ENCODE measurements around the gene EEF1AKMT3.
A peak's percentile ranks its signal among the peaks of the same experiment; 100 is the strongest.

Gene EEF1AKMT3

GRCh38 chr12:57751788-57752667 lies 20.4 kb upstream of the EEF1AKMT3 start, which contains the start of gene CDK4:
CDK4 (minus strand) TSS chr12:57752310; CDS start chr12:57751717, 593 bp downstream.
- peaks cover 40% of the 10 kb centered on the region in 2 donors for H3K4me1 ChIP-seq (ENCODE audit: control insufficient read depth in 2 of 2, insufficient read depth in 2 of 2, low read length in 2 of 2)

DNA sequence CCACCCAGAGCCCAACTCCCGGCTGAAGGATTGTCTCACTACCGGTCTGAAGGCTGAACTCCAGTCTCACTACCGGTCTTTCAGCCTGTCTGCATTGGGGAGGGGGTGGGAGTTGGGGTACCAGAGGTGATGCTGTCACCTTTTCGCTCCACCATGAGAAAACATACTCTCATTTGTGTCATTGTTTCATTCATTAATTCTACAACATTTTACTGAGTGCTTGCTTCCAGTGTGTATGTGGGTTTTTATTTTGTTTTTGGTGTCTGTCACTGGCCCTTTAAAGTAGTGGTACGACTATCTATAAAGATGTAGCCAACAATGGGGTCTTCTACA lies 19.8 kb upstream of the EEF1AKMT3 start:
- H3K27ac ChIP-seq (ENCODE audit: low read depth in 2 of 2, low read length in 2 of 2), result peak overlapping the region; percentile 59 to 64
- H3K9ac ChIP-seq (ENCODE audit: low read depth in 1 of 2, low read length in 2 of 2), result peak overlapping the region; percentile 61 to 88
- H3K36me3 ChIP-seq (ENCODE audit: control insufficient read depth in 2 of 2, insufficient read depth in 2 of 2, low read length in 2 of 2), result peaks cover 16 to 21% of the 10 kb centered on the region in 2 donors
- no peaks in the 10 kb centered on the region for H3K27me3 ChIP-seq (ENCODE audit: control insufficient read depth in 2 of 2, insufficient read depth in 2 of 2, low read length in 2 of 2)
- H3K4me3 ChIP-seq (ENCODE audit: low read length in 2 of 2), result peak overlapping the region; percentile 57 to 89
- peaks cover 40% of the 10 kb centered on the region in 2 donors for H3K4me1 ChIP-seq (ENCODE audit: control insufficient read depth in 2 of 2, insufficient read depth in 2 of 2, low read length in 2 of 2)
- no peaks in the 10 kb centered on the region for H3K9me3 ChIP-seq (ENCODE audit: control insufficient read depth in 2 of 2, low read length in 2 of 2)

More at GRCh38 chr12:57751788-57752667, 20.4 kb upstream of the EEF1AKMT3 start, which contains the start of gene CDK4:
- H3K27ac ChIP-seq (ENCODE audit: low read depth in 2 of 2, low read length in 2 of 2), result peak within 1 kb of the TSS; percentile 85 to 86
- H3K9me3 ChIP-seq (ENCODE audit: control insufficient read depth in 2 of 2, low read length in 2 of 2), result no peaks in the 10 kb centered on the region
- H3K27me3 ChIP-seq (ENCODE audit: control insufficient read depth in 2 of 2, insufficient read depth in 2 of 2, low read length in 2 of 2), result no peaks in the 10 kb centered on the region
- peak within 1 kb of the TSS; percentile 83 to 89 for H3K4me3 ChIP-seq (ENCODE audit: low read length in 2 of 2)
- peaks cover 22 to 26% of the 10 kb centered on the region in 2 donors for H3K36me3 ChIP-seq (ENCODE audit: control insufficient read depth in 2 of 2, insufficient read depth in 2 of 2, low read length in 2 of 2)
- H3K9ac ChIP-seq (ENCODE audit: low read depth in 1 of 2, low read length in 2 of 2), result peak within 1 kb of the TSS; percentile 88 to 89

GRCh38 chr12:57753756-57754337 lies 18.6 kb upstream of the EEF1AKMT3 start:
- no peaks in the 10 kb centered on the region for H3K27me3 ChIP-seq (ENCODE audit: control insufficient read depth in 2 of 2, insufficient read depth in 2 of 2, low read length in 2 of 2)
- H3K27ac ChIP-seq (ENCODE audit: low read depth in 2 of 2, low read length in 2 of 2), result peak overlapping the region; percentile 53 to 62
- no peak overlapping the region for H3K4me3 ChIP-seq (ENCODE audit: low read length in 2 of 2)
- peak overlapping the region; percentile 14 to 36 for H3K9ac ChIP-seq (ENCODE audit: low read depth in 1 of 2, low read length in 2 of 2)
- no peaks in the 10 kb centered on the region for H3K9me3 ChIP-seq (ENCODE audit: control insufficient read depth in 2 of 2, low read length in 2 of 2)
- H3K4me1 ChIP-seq (ENCODE audit: control insufficient read depth in 2 of 2, insufficient read depth in 2 of 2, low read length in 2 of 2), result peaks cover 40 to 42% of the 10 kb centered on the region in 2 donors
- H3K36me3 ChIP-seq (ENCODE audit: control insufficient read depth in 2 of 2, insufficient read depth in 2 of 2, low read length in 2 of 2), result peaks cover 15 to 25% of the 10 kb centered on the region in 2 donors

DNA sequence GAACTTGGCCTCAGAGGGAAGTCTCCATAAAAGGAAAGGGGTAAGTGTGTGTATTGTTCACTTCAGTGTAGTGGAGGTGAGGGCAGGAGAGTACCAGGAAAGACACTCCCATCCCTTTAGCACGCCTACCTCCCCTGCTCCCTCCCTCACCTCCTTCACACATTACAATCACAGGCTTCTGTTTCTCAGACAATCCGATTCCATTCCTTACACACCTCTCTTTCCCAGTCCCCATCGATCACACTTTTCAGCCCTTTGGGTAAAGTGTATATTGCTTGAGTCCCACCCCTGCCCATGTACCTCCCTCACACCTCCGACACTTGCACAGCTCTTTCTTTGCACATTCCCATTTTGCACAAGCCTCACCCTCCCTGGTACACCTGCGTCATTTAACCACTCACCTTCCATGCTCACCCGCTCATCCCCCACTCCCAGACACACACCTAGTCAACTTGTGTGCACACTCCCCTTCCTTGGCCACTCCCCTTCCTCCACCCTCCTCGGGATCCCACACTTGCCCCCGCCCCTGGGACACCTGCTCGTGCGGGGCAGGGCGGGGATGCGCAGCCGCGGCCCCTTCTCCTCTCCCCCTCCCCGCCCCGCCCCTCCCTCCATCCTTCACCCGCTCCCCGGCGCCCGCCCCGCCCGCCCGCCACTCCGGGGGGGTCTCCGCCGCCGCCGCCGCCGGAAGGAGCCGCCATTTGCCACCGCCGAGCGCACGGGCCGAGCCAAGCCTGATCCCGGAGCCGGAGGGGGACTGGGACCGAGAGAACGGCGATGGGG lies 17.8 kb upstream of the EEF1AKMT3 start, which contains the start of gene MARCHF9:
Gene MARCHF9 (plus strand): TSS at position 693 of the 783 bp plus-strand sequence. CDS start 426 bp downstream, outside the sequence.
- H3K4me1 ChIP-seq (ENCODE audit: control insufficient read depth in 2 of 2, insufficient read depth in 2 of 2, low read length in 2 of 2), result peaks cover 40 to 42% of the 10 kb centered on the region in 2 donors
- peaks cover 13 to 22% of the 10 kb centered on the region in 2 donors for H3K36me3 ChIP-seq (ENCODE audit: control insufficient read depth in 2 of 2, insufficient read depth in 2 of 2, low read length in 2 of 2)
- peak within 1 kb of the TSS; percentile 60 to 76 for H3K4me3 ChIP-seq (ENCODE audit: low read length in 2 of 2)
- H3K27ac ChIP-seq (ENCODE audit: low read depth in 2 of 2, low read length in 2 of 2), result peak within 1 kb of the TSS; percentile 53 to 72
- H3K27me3 ChIP-seq (ENCODE audit: control insufficient read depth in 2 of 2, insufficient read depth in 2 of 2, low read length in 2 of 2), result no peaks in the 10 kb centered on the region
- H3K9ac ChIP-seq (ENCODE audit: low read depth in 1 of 2, low read length in 2 of 2), result peak within 1 kb of the TSS; percentile 63 to 78
- no peaks in the 10 kb centered on the region for H3K9me3 ChIP-seq (ENCODE audit: control insufficient read depth in 2 of 2, low read length in 2 of 2)

- Histone ChIP-seq H3K9me3 (ENCODE audit: control insufficient read depth in 2 of 2, low read length in 2 of 2) (no peaks in the 10 kb centered on the region), H3K9ac (ENCODE audit: low read depth in 1 of 2, low read length in 2 of 2) (no peak overlapping the region), H3K27ac (ENCODE audit: low read depth in 2 of 2, low read length in 2 of 2) (peak overlapping the region; percentile 53 to 72), H3K4me1 (ENCODE audit: control insufficient read depth in 2 of 2, insufficient read depth in 2 of 2, low read length in 2 of 2) (peaks cover 40 to 42% of the 10 kb centered on the region in 2 donors), H3K27me3 (ENCODE audit: control insufficient read depth in 2 of 2, insufficient read depth in 2 of 2, low read length in 2 of 2) (no peaks in the 10 kb centered on the region), H3K36me3 (ENCODE audit: control insufficient read depth in 2 of 2, insufficient read depth in 2 of 2, low read length in 2 of 2) (peaks cover 13 to 20% of the 10 kb centered on the region in 2 donors), H3K4me3 (ENCODE audit: low read length in 2 of 2) (peak overlapping the region; percentile 41 to 60)
These were observed 17.3 kb upstream of the EEF1AKMT3 start for GRCh38 chr12:57755194-57755453.

DNA sequence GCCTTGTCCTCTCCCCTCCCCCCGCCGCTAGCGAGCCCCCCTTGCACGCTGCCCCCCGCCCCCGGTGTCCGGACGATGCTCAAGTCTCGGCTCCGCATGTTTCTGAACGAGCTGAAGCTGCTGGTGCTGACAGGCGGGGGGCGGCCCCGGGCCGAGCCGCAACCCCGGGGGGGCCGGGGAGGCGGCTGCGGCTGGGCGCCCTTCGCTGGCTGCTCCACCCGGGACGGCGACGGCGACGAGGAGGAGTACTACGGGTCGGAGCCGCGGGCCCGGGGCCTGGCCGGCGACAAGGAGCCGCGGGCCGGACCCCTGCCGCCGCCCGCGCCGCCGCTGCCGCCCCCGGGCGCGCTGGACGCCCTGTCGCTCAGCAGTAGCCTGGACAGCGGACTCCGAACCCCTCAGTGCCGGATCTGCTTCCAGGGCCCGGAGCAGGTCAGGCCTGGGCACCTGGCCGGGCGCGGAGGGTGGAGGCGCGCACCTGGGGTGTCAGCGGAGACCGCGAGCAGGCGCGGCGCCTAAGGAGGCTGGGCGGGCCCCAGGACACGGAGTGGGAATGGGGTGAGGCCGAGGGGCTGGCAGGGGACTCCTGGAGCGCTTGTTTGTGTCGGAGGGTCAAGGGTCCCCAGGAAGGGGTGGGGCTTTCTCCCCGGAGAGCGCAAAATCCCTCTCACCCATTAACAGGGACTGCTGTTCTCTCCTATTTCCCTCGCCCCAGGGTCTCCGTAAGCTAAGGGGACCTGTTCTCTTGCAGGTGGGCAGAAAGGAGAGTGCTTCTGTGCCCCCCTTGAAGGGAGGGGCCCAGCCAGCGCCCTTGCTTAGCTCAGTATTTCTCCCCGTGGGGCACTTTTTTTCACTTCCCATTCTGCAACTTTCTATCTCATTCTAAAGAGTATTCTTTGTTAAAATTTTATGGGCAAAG lies 16.7 kb upstream of the EEF1AKMT3 start:
- Histone ChIP-seq H3K4me1 (ENCODE audit: control insufficient read depth in 2 of 2, insufficient read depth in 2 of 2, low read length in 2 of 2) (peaks cover 40 to 42% of the 10 kb centered on the region in 2 donors), H3K36me3 (ENCODE audit: control insufficient read depth in 2 of 2, insufficient read depth in 2 of 2, low read length in 2 of 2) (peaks cover 7 to 16% of the 10 kb centered on the region in 2 donors), H3K27me3 (ENCODE audit: control insufficient read depth in 2 of 2, insufficient read depth in 2 of 2, low read length in 2 of 2) (no peaks in the 10 kb centered on the region), H3K27ac (ENCODE audit: low read depth in 2 of 2, low read length in 2 of 2) (peak overlapping the region; percentile 32 to 72), H3K9ac (ENCODE audit: low read depth in 1 of 2, low read length in 2 of 2) (peak overlapping the region; percentile 63 to 78), H3K4me3 (ENCODE audit: low read length in 2 of 2) (peak overlapping the region; percentile 60 to 76), H3K9me3 (ENCODE audit: control insufficient read depth in 2 of 2, low read length in 2 of 2) (no peaks in the 10 kb centered on the region)

- H3K9ac ChIP-seq (ENCODE audit: low read depth in 1 of 2, low read length in 2 of 2), result peak overlapping the region in 1 of 2 donors; percentile 63
- H3K9me3 ChIP-seq (ENCODE audit: control insufficient read depth in 2 of 2, low read length in 2 of 2), result no peaks in the 10 kb centered on the region
- peaks cover 7 to 16% of the 10 kb centered on the region in 2 donors for H3K36me3 ChIP-seq (ENCODE audit: control insufficient read depth in 2 of 2, insufficient read depth in 2 of 2, low read length in 2 of 2)
- no peaks in the 10 kb centered on the region for H3K27me3 ChIP-seq (ENCODE audit: control insufficient read depth in 2 of 2, insufficient read depth in 2 of 2, low read length in 2 of 2)
- peaks cover 32 to 34% of the 10 kb centered on the region in 2 donors for H3K4me1 ChIP-seq (ENCODE audit: control insufficient read depth in 2 of 2, insufficient read depth in 2 of 2, low read length in 2 of 2)
- no peak overlapping the region for H3K27ac ChIP-seq (ENCODE audit: low read depth in 2 of 2, low read length in 2 of 2)
- peak overlapping the region; percentile 60 to 76 for H3K4me3 ChIP-seq (ENCODE audit: low read length in 2 of 2)
These were observed 15.7 kb upstream of the EEF1AKMT3 start for GRCh38 chr12:57756406-57757341.

GRCh38 chr12:57757771-57758170 lies 14.6 kb upstream of the EEF1AKMT3 start:
- H3K27ac ChIP-seq (ENCODE audit: low read depth in 2 of 2, low read length in 2 of 2), result no peak overlapping the region
- H3K4me3 ChIP-seq (ENCODE audit: low read length in 2 of 2), result no peak overlapping the region
- H3K36me3 ChIP-seq (ENCODE audit: control insufficient read depth in 2 of 2, insufficient read depth in 2 of 2, low read length in 2 of 2), result peaks cover 7 to 16% of the 10 kb centered on the region in 2 donors
- no peaks in the 10 kb centered on the region for H3K27me3 ChIP-seq (ENCODE audit: control insufficient read depth in 2 of 2, insufficient read depth in 2 of 2, low read length in 2 of 2)
- peaks cover 26 to 28% of the 10 kb centered on the region in 2 donors for H3K4me1 ChIP-seq (ENCODE audit: control insufficient read depth in 2 of 2, insufficient read depth in 2 of 2, low read length in 2 of 2)
- no peaks in the 10 kb centered on the region for H3K9me3 ChIP-seq (ENCODE audit: control insufficient read depth in 2 of 2, low read length in 2 of 2)
- H3K9ac ChIP-seq (ENCODE audit: low read depth in 1 of 2, low read length in 2 of 2), result no peak overlapping the region
